ENCODE results near the gene GLUD1.
"Not testable (repeated sequence)": the region's sequence is repeated elsewhere in the genome, so short reads cannot be mapped to it uniquely, and the experiment has no call there.

DNA sequence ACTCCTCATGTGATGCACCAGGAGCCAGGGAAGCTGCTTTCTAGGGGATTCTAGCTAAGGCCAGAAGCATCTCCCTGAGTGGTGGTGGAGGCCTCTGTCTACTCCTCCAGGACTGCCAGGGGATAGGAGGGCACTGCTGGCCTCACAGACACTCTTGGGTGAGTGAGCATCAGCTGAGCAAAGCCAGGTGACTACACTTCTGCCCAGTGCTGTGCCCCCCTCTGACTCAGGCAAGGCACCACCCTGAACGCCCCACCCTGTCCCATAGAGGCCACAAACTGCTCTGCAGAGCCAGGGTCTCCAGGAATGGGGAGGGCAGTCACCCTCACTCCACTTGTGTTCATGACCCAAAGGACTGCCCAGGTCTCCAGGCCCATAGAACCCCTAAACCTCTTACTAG lies 75.1 kb downstream of the GLUD1 start:
- not testable (repeated sequence) for TF ChIP-seq CTCF, POLR2A (IDR thresholded peaks at IDR 0.05)

Data from testis (tissue), 2 donors.